Neural progenitor cell (in vitro differentiated cells): ENCODE measurements around the gene SPTB.

ENCODE experiments used
- EZH2 ChIP-seq: fragments of 200-600 bp; sonication (generic); IDR thresholded peaks from 2 replicates; pipeline ENCODE4 v1.6.1; 2017; ENCODE audit warnings: antibody characterized with exemption, mild to moderate bottlenecking, moderate library complexity
- TF ChIP-seq, protein P1 (sequence below): fragments of 200-600 bp; sonication (generic); IDR thresholded peaks from 2 replicates; pipeline ENCODE4 v1.5.1; 2017; ENCODE audit warnings: antibody characterized with exemption, mild to moderate bottlenecking

DNA sequence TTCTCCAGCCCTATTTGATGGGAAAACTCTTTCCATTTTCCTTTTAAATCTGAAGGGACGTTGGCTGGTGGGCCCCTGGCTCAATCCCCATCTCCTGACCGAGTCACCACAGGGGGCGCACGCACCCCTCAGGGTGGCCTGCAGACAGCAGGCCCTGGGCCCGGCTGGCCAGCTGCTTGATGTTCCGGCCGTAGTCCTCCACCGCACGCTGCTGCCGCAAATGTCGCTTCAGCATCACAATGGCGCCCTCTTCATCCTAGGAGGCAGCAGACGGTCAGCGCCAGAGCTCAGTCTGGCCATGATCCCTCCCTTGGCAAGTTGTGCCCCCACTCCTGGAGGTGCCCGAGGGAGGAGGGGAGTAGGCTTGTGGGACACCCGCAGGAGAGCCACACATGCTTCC is 105.4 kb downstream of the SPTB start:
- TF ChIP-seq, protein P1, sequence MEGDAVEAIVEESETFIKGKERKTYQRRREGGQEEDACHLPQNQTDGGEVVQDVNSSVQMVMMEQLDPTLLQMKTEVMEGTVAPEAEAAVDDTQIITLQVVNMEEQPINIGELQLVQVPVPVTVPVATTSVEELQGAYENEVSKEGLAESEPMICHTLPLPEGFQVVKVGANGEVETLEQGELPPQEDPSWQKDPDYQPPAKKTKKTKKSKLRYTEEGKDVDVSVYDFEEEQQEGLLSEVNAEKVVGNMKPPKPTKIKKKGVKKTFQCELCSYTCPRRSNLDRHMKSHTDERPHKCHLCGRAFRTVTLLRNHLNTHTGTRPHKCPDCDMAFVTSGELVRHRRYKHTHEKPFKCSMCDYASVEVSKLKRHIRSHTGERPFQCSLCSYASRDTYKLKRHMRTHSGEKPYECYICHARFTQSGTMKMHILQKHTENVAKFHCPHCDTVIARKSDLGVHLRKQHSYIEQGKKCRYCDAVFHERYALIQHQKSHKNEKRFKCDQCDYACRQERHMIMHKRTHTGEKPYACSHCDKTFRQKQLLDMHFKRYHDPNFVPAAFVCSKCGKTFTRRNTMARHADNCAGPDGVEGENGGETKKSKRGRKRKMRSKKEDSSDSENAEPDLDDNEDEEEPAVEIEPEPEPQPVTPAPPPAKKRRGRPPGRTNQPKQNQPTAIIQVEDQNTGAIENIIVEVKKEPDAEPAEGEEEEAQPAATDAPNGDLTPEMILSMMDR: no peak
- no peak for TF ChIP-seq EZH2
